ENCODE results near the gene CASP10.

GRCh38 chr2:201200345-201200744, 17.4 kb downstream of the CASP10 start:
- TF ChIP-seq POLR2AphosphoS5 (IDR thresholded peaks at IDR 0.05), result no peak
- TF ChIP-seq POLR2A (IDR thresholded peaks at IDR 0.05), result no peak
- TF ChIP-seq CTCF (IDR thresholded peaks at IDR 0.05), result no peak

All from breast epithelium (tissue), 3 donors.